Measurements from ENCODE around the gene LMOD1.
"Not testable (repeated sequence)": the region's sequence is repeated elsewhere in the genome, so short reads cannot be mapped to it uniquely, and the experiment has no call there.

The LMOD1 gene

DNA sequence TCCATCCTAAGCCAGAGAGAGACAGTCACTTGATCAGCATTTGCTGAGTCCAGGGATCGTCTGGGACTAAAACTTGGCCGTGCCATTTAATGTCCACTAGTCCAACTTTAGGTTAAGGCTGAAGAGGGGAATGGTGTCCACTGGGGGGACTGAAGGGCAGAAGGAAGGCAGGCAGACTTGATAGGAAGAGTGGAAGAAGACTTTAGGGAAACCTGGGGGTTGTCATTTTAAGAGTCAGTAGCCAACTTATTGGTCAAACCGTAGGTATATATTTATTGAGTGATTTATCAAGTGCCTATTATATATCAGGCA lies 1.3 kb upstream of the LMOD1 start:
- no peak for DNase-seq (ENCODE audit: low spot score)

DNA sequence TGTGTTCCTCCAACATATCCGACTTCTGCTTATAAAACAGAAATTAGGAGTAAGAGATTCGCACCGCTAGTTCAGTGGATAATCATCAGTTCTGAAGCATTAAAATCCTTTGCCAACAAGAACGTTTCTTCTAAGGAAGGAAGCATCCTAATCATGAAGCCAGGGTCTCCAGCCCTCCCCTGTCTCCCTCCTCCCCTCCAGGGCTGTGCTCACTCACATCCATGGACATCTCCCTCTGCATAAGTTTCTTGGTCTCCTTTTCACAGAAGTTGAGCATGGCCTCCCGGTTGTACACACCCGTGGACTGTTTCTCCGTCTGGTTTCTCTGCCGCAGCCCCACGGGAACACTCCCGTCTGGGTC lies 505 bp downstream of the LMOD1 start:
- no peak for DNase-seq (ENCODE audit: low spot score)

DNA sequence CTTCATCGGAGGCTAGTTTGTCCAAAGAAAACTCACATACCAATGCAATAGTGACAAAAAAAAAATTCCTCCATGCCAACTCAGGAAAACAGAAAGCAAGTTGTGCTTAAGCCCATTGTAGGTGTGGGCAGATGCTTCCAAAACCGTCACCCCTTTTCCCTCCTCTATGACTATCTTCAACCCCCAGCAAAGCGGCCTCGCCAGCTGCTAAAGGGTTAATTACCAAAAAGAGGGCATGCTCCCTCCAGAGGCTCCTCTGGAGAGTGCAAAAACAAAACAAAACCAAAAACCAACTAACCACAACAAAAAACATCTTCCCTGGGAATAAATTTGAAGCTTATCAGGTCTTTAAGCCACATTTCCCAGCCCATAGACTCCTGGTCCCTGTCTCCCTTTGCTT lies 1.2 kb downstream of the LMOD1 start:
- DNase-seq (ENCODE audit: low spot score), result peak; percentile 54

DNA sequence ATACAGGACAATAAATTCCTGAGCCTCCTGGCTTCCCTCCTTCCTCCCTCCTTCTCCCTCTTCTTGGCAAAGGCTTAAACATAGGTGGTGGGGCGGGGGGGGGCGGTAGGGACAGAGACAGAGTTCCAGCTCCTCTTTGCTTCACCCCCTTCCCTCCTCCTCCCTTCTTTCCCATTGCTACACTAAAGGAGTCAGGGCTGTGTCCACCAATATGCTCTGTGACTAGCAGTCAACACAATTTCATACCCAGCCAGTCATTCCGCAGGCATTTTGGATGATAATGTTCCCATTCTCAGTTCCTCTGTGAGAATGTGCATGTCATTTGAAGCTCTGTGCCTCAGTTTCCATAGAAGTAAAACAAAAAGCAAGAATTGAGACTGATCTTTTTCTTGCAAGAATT lies 1.7 kb downstream of the LMOD1 start:
- no peak for DNase-seq (ENCODE audit: low spot score)

DNA sequence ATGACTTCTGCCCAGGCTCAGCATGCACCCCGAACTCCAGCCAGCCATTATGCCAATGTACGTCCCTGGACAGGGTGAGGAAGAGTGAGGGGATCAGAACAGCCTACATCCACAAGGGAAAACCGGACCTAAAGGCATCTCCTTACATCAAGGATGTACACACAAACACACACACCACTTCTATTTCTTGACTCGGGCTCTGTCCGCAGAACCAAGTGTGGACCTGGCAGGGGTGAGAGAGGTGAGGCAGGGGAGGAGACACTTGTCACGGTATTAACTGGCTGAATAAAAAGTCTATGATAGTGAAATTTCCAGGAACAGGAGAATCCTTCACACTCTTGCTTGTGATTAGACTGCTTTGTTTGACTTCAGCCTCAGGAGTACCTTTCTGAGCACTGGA lies 2.3 kb downstream of the LMOD1 start:
- no peak for DNase-seq (ENCODE audit: low spot score)

DNA sequence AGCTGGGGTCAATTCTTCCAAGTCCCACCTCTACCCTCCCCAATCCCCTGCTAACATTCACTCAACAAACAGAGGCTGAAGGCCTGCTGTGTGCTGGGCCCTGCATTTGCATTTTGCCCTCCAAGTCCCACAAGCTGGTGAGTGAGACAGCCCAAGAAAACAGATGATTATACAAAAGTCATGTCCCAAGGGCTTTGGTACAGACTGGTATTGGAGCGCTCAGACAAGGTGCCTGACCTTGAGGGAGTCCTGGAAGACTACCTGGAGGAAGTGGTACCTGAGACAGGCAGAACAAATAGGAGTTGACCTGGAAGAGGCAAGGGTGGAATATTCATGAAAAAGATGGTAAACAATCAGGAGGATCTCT lies 4.2 kb downstream of the LMOD1 start:
- DNase-seq (ENCODE audit: low spot score), result no peak

DNA sequence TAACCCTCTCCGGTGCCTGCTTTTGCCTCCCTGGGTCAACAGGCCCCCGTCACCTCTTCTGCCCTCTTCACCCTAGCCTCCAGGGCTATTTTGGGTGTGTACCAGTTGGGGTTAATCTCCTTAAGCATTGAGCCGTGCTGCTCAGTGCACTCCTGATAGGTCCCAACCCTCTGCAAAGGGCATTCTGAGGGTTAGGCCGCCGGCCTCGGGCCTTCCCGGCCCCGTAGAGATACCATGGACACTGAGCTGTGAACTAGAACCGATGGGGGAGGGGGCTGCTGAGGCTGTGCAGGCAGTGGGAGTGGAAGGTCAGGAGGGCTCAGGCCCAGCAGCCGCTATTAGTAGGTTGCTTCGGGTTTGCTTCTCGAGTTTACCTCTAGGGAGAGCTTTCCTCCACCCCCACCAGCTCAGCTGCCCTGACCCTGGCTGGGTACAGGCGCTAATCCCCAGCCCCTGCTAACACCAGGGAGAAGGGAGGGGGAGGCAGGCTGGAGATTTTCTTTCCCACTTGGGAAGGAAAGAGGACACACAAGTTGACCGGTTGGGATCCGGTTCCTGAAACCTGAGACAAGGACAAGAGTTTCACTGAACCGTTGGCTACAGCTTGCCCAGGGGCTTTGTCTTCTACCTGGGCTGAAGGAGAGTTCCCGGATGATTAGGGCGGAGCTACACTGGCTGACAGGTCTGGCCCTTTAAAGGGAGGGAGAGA lies 4.8 kb downstream of the LMOD1 start:
- peak; percentile 92 for DNase-seq (ENCODE audit: low spot score)

DNA sequence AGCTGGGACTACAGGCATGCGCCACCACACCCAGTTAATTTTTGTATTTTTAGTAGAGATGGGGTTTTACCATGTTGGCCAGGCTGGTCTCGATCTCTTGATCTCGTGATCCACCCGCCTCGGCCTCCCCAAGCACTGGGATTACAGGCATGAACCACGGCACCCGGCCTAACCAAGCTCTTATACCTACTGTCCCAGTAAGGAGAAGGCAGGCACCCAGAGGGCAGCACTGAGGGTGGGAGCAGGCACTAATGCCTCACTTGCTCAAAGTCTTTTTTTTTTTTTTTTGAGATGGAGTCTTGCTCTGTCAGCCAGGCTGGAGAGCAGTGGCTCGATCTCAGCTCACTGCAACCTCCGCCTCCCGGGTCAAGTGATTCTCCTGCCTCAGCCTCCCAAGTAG lies 6.0 kb downstream of the LMOD1 start:
- not testable (repeated sequence) for DNase-seq (ENCODE audit: low spot score)

DNA sequence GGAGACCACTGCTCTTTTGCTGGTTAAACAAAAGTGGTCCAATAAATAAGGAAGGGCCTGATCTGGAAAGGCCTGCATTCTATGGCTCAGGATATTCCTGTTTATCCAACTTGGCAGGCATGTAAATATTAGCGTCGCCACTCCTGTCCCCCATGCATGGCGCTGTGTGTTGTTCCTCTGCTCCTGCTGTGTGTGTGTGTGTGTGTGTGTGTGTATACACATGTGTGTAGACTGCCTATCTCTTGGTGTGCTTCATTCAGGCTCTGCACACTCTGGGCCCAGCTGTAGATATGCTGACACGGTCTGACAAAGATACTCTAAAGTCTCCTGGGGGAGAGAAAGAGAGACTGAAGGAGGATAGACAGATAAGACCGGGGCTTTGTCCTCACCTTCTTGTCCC lies 6.8 kb downstream of the LMOD1 start:
- no peak for DNase-seq (ENCODE audit: low spot score)

DNA sequence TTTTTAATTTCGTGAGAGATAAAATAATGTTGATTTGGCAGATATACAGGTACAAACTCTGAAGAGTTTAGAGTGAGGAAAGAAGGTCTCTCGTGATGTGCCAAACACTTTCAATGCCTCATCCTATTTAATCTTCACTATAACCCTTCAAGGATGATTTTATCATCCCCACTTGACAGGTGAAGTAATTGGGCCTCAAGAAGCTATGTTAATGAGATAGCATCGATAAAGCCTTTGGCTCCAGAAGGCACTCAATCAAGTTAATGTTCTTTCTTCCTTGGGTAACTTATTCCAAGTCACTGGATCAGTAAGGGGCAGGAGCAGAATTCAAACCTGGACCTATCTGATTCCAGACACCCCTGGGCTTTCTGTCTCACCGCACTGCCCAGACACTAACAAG lies 7.2 kb downstream of the LMOD1 start:
- DNase-seq (ENCODE audit: low spot score), result no peak

DNA sequence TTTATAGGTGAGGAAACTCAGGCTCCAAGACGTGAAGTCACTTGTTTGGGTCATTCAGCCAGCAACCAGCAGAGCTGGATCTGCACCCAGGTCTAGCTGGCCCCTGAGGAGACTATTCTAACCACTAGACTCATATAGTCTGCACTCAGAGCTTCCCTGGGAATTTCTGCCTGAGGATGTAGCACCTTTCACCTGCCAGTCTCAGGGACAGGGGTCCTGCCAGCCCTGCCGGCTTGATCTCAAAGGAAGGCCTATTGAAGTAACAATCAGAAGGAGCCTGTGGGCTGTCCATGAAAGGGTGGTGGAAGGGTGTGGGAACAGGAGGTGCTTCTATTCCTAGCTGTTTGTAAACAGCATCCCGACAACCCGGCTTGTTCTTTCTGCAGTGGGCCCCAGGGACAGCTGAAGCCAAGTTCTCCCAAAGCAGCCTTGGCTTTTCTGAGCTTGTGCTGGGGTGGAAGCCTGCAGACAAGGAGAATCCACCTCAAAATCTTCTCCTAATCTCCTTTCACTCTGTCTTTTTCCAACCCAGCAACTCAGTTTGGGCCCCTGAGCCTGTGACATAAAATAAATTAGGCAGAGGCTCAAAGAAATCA lies 7.8 kb downstream of the LMOD1 start:
- no peak for DNase-seq (ENCODE audit: low spot score)

DNA sequence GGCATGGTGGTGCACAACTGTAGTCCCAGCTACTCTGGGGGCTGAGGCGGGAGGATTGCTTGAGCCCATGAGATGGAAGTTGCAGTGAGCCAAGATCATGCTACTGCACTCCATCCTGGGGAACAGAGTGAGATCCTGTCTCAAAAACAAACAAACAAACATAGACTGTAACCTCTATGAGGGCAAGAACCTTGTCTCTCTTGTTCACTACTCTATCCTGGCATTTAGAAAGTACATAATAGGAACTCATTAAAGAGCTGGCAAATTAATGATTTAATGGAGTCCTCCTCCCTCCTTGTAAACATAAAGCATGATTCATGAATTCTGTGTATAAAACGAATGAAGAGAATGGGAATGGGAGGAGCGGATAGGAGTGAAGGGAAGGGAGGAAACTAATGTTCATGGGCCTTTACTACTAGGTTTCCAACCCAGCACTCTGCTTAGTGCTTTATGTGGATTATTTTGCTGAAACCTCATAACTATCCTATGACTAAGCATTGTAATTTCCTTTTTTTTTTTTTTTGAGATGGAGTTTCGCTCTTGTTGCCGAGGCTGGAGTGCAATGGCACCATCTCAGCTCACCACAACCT lies 8.6 kb downstream of the LMOD1 start:
- DNase-seq (ENCODE audit: low spot score), result no peak

DNA sequence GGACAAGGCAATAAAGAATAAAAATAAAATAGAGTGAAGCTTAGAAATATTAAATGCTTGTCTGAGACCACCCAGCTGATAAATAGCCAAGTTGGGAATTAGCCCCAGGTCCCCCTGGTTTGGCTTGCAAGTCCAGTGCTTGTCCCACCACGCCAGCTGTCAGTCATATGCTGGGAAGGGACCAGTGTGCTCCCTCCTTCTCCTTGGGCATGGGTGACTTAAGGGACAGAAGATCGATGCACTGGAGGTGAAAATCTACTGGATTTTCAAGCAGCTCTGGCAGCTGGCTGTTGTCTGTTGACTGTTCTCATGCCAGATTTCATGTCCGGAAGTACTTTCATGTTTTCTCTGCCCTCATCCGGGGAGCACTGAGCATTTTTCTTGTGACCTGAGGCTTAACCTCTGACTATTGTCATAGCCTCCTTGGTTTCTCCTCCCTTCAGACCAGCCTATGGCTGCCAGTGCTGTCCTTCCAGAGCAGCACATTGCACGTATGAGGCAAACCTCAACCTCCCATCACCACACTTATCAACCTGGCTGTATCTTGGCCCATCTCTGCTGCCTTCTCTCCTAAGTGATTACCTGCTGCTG lies 12.4 kb downstream of the LMOD1 start:
- DNase-seq (ENCODE audit: low spot score), result no peak

DNA sequence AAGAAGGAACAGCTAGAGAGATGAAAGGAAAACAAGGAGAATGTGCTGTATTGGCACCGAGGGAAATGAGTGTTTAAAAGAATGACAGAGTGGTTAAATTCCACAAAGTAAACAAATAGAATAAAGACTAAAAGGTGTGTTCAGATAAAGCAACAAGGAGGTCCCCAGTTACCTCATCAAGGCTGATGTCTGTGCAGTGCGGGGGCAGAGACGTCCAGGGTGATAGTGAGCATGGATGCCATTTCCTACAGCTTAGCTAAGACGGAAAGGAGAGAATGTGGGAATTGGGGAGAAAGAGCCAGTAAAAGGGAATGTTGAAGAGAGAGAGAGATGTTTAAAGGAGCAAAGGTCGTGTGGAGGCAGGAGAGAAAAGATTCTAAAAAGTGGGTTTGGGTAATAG lies 15.5 kb downstream of the LMOD1 start:
- DNase-seq (ENCODE audit: low spot score), result no peak

DNA sequence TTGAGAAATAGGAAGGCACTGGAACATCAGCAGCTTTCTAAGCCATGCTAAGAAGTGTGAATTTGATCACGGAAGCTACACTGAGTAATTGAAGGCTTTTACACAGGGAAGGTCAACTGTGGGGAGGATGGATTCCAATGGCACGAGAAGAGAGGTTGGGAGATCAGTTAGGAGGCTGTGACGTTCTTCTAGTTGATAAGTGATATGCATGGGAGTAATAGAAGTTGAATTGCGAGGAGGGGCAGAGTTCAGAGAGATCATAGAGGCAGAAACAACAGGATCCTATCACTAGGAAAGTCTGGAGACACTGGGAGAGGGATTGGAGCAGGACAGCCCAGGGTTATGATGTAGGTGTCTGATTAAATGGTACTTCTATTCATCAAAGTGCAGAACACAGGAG lies 16.2 kb downstream of the LMOD1 start:
- no peak for DNase-seq (ENCODE audit: low spot score)

DNA sequence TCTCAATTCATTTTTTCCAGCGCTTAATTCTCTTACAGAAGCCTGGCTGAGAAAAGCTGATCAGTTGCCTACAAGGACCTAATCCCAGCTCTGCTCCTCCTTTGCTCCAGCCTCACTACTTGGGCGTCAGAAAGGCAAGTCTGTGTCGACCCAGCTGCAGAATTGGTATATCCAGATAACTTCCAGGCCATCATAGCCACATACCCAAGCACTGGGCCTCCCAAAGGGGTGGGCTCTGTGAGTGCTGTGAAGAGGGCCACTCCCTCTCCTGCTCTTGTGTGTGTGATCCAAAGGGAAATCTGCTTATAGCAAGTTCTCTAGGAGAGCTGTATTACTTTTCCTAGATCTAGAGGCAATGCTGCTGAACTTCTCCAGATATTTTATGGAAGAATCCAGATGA lies 18.1 kb downstream of the LMOD1 start:
- DNase-seq (ENCODE audit: low spot score), result no peak

DNA sequence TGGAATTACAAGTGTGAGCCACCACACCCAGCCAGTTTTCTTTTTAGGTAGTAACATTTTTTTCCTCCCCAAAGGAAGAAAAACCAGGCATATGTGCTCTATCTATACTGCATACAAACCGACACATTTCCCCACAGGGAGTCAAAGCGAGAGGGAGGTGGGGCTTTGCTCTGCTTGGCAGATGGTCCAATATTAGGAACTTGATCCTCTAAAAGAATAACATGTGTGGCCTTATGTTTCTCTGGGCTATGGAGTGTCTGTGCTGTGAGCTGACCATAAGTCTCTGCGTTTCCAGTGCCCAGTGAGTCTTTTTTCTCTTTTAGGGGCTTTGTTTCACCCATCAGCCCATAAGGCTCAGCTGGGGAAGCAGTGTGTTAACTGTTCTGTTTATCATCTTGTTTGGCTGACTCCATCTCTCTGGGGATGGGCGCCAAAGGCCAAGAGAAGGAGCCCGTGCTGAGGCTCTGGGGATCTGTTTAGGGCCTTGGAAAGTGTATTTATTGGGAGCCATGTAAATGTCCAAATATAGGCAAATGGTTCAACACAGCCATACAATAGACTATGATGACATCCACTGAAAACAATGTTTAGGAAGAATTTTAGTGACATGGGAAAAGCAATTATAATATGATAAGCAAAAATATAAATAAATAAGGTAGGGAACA lies 20.2 kb downstream of the LMOD1 start:
- DNase-seq (ENCODE audit: low spot score), result no peak

DNA sequence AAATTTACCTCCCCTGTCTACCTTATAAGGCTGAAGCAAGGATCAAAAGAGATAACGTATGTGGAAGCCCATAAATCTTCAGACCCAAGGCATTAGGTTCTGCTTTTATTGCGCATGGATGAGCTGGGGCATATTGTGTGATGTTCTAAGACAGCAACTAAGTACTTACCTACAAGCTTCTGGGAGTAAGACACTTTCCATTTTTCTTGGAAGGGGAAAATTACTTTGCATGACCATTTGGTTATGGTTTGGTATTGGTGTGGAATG lies 21.1 kb downstream of the LMOD1 start:
- no peak for DNase-seq (ENCODE audit: low spot score)

DNA sequence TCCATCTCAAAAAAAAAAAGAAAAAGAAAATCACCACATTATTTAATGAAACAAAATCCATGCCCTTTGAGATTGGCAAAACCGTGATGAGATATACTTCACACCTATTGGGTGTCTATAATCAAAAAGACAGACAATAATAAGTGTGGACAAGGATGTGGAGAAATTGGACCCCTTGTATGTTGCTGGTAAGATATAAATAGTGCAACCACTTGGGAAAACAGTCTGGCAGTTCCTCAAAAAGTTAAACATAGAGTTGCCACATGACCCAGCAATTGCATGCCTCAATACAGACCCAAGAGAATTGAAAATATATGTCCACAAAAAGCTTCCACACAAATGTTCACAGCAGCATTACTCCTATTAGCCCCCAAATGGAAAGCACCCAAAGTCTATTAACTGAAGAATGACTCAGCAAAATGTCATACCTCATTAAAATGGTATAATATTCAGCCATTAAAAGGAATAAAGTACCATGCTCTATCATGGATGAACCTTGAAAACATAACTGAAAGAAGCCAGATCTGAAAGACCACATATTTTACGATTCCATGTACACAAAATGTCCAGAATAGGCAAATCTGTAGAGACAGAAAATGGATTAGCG lies 24.3 kb downstream of the LMOD1 start:
- no peak for DNase-seq (ENCODE audit: low spot score)

DNA sequence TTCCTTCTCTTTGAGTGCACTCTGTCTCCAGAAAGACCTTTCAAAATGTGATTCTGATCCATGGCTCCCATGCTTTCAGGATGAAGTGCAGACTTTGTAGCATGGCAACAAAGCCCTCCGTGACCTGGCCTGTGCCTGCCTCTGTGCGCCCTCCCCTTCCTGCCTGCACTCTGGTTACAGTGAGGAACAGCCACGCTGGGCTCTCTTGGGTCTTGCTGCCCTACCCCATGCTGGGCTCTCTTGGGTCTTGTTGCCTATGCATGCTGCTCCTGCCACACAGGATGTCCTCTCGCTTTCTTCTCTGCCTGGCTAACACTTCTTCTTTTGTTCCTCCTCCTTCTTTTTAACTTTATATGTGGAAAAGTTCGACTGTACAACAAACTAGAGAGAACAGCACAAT lies 28.0 kb downstream of the LMOD1 start:
- DNase-seq (ENCODE audit: low spot score), result no peak

DNA sequence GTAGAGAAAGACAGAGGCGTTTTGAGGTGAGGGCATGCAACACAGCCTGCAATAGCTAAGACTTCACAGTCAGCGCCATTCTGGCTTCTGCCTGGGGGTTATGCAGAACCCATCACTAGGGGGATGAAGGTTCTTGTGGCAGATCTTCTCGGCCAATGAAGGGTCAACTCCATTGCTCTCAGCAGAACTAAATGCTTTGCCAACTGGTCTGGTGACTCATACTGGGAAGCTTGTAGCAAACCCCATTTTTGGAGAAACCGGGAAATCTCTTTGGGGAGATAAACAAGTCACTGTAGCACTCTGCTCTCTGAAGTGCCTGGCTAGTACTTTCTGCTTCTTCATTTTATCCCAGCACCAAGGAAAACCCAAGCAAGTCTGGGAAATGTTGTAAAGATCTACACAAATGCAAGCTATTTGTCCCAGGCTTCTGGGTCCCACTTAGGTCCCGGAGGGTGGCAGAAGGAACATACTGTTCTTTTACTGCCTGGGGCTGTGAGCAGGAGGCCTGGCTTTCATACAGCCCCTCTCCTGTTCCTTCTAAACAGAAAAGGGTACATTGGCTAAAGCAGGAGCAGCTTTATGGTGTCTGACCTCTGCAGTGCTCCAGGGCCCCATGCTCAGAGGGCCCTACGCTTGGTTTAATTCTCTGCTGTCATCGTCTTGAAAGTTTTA lies 28.9 kb downstream of the LMOD1 start:
- no peak for DNase-seq (ENCODE audit: low spot score)

DNA sequence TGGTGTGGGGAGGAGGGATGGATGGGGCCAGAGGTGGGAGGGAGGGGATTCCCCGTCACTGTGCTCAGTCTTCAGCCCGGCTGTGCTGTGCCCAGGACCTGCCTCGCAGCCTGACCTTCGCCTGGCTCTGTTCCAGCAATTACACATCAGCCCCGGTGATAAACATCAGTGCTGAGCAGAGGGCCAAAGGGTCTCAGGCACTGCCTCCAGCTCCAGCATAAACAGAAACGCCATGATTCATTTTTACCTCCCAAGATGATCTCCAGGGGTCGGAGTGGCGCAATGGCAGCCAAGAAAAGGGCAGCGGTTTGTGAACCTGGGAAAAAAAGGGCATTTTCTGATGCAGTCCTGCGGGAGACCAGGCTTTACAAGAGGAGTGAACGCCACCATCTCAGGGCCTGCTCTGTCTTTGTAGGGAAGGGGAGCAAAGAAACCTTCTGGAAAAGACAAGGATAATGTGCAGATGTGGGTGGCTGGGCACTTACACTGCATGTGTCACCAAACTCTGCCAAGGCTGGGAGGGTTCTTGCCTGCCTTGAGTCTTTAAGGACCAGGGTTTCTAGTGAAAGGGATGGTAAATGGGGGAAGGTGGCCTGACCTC lies 29.6 kb downstream of the LMOD1 start:
- DNase-seq (ENCODE audit: low spot score), result no peak

All from ecto neural progenitor cell (in vitro differentiated cells).